Superior temporal gyrus (tissue), 1 donor: ENCODE data around the gene SORCS1.
A peak's percentile ranks its signal among the peaks of the same experiment; 100 is the strongest.

Source experiments
- DNase-seq: peaks from one replicate; pipeline ENCODE4 v3.0.0-alpha.2; 2016; ENCODE audit errors: extremely low spot score

Gene SORCS1

DNA sequence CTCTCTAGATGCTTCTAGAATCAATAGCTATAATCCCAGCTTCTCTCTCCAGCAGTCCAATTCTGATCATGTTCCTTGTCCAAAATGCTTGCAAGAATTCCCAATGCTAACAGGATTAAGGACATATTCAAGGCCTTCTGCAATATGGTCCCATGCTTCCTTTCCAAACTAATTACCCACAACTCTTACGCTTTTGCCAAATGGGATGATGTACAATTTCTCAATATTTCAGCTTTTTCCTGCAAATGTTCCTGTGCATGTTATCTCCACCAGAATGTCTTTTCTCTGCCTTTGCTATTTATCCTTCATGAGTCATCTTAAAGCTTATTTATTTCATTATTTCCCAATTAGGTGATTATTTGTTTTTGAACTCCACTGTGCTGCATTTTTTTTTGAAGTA, 556.4 kb downstream of the SORCS1 start:
- DNase-seq = no peak

DNA sequence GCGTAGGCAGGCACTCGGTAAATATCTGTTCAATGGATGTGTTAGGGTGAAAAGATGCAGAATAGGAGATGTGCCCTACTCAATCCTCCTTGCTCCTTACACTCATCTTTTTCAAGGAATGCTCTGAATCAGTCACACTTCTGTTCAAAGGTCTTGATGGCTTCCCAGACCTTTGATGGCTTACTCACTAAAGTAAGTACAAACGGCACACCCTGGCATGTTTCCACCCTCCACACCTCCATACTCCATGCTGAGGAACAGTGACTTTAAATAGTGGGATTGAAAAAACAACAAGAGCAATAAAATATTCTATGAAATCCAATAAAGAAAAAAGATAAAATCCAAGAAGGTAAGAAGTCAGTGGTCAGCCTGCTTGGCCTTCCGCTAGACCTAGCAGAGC, 569.2 kb downstream of the SORCS1 start:
- no peak for DNase-seq

DNA sequence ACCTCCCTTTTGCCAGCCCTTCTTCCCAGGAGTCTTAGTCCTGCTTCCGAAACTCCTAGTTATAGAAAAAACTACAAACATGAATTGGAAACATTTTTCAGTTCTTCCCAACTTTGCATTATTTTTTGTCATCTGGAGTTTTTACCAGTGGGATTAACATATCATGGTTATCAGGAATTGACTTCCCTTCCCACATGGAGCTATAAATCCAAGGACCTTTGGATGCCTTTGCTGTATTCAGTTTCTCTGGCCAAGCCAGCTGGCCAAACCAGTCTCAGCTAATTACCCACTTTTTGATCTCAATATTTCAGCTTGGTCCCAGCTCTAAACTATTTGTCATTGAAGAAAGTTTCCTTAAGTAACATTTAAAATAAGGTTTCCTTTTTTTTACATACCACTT, 570.6 kb downstream of the SORCS1 start:
- no peak for DNase-seq

DNA sequence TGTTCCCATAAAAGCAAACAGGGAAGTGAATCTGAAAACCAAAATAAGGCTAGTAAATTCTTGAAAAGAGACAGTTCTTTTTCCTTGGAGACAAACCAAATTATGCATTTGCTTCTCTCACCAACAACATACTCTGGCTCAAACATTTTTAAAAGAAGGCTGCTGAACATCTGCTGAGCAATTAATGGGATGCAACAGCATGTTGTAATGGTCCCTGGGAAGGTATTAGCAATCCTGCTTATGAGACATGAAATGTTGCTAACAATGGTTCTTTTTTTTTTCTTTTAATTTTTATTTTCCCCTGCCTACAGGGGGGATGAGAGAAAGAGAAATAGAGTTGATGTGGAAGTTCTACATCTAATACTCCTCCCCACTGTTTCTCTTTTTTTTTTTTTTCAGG, 572.1 kb downstream of the SORCS1 start:
- no peak for DNase-seq

DNA sequence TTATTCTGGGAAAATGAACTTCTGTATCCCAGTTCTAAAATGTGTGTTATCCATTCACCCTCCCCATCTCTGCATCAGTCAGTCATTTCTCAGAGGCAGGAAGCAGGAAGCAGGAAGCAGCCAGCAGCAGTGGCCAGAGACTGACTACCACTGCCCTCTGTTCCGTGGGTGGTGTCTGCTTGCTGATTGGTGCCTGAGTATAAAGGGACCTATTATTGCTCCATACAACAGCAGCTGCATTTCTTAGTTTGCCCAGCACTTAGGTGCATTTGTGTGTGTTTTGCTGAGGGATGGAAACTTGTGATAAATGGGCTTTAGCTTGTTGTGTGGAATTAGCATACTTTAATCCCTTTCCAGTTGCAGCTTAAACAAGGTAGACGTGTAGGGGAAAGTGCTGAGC, 582.2 kb downstream of the SORCS1 start:
- peak; percentile 85 for DNase-seq

DNA sequence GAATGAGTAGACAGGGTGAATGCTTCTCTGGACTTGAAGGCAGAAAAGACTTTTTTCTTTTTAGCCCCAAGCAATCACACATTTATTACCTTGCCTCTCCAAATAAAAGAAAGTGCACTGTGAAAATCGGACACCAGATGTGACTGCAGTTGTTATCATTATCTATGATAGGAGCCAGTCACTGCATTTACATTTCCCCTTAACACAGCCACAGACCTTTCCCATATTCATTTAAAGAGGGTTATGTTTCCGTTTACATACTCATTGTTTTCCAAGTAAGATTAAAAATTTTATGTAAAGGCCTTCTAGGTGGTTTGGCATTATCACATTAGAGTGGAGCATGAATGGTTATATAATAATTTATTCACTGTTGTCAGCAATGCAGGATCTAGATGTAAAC, 586.8 kb downstream of the SORCS1 start:
- DNase-seq = no peak

DNA sequence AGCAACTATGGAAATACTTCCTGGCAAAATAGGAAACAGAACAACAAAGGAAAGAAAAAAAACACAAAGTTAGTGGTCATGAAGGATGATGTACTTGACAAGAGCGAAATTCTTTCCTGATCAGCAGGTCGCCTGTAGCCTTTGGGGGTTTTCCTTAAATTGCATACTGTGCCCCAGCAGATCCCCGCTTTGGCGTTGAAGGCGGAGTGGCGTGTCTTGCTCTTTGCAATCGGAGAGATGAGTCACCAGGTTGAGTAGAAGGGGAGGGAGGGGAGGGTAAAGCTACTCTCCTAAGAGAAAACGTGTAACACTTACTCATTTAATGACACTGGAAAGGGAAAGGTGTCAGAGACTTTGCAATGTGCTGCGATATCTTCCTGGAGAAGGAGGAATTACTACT, 587.2 kb downstream of the SORCS1 start:
- DNase-seq = no peak

DNA sequence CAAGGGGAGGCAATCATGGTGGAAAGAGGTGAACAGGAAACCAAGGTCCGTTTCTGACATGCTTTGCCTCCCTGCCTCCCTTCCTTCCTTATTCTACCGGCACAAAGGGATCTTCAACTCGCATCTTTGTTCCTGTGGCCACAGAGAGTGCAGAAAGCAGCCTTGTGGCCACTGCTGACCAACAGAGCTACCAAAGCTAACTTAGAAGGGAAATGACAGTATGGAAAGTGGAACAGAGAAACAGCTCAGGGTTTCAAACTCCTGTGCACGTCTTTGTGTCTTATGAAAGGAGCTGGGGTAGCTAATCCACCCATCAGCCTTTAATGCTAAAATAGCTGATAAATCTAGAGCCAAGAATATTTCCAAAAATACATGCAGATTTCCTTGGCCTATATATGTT, 588.0 kb downstream of the SORCS1 start:
- no peak for DNase-seq

DNA sequence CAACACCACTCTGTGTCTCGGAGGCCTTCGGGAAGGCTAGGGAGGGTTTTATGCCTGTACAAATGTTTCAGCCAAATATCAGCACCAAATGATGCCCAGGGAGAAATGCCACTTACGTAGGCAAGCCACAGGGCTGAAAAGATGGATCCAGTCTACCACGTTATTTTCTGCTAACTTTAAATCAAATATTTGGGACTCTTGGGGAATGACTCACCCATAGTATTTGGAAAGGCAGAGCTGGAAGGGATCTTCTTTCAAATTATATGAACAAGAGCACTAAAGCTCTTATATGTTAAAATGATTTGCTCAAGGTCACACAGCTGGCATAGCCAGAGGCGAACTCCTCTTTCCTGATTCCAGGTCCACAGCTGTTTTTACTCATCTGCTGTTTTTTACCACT, 591.4 kb downstream of the SORCS1 start:
- DNase-seq = no peak

DNA sequence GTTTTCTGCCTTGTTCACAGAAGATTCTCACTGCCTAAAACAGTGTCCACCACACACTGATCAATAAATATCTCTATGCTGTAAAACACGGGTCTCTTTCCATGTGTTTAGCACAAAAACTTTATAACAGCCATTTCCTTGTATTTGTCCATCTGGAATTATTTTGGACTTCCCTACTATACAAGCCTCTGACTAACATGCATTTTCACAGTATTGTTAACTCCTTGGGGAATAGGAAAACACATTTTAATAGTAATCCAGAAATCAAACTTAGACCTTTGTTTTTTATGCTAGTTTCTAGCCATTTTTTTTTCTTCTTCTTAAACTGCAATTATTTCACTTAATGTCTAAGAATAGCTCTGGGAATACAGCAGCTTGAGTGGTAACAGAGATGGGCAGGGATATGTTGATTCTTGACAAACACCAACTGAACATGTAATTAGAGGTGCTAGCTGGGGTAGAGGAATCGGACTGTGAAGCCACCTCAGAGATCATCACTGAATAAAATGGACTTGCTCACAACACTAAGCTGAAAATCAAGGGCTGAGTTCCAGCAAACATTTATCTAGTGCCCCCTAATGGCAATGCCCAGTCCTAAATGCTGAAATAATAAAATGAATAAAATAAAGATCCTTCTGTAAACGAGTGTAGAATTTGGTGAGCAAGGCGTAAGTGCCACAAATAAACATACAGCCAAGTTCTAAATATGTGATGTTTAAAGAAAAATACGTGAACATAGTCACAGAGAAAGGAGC, 593.1 kb downstream of the SORCS1 start:
- DNase-seq = peak; percentile 89

DNA sequence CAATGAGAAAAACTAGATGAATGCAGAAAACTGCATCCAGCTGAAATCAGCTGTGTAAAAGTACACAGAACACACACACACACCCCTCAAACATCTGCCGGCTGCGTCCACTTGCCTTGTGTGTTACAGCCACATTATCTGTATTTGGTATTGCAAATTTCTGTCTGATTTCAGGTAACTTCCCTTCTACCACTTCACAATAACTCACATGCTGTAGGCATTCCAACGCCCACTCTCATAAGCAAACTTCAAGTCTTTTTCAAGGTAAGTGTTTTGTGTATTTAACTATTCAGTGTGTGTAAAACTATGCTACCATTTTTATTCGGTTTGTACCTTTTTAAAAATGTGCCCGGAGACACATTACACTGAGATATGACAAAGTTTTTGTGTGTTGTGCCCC, 594.2 kb downstream of the SORCS1 start:
- no peak for DNase-seq

DNA sequence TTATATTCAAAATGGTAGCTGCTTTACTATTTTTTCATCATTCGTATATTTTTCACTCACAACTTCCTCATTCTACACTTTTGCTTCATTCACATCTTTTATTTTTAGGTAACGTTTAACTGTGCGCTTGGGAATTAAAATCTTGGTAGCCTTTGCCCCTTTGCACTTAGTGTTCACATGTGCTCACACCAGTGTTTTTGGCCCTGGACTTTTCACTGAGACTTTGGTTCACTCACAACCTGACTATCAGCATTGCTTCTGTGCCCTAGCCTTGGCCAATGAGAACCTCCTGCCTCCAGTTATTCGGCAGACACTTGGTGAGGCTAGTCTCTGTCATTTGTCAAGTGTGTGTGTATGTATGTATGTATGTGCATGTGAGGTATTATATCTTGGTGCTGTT, 596.9 kb downstream of the SORCS1 start:
- DNase-seq = no peak

DNA sequence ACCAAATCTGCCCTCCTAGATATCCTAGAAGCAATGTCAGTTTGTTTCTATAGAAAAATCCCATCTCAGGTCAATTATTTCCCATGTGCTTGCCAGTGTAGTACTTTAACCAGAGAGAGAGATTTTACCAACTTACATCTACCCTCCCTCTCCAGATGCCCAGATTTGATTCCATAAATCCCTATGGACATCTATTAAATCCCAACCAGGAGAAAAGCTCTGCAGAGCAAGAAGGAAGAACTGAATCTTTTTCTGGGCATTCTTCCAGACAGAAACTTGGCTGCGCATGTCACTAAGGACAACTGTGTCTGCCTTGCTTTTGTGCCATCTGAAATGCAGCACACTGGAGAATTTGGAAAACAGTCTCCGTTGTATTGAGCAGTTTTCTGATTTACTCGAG, 597.6 kb downstream of the SORCS1 start:
- DNase-seq = peak; percentile 89

DNA sequence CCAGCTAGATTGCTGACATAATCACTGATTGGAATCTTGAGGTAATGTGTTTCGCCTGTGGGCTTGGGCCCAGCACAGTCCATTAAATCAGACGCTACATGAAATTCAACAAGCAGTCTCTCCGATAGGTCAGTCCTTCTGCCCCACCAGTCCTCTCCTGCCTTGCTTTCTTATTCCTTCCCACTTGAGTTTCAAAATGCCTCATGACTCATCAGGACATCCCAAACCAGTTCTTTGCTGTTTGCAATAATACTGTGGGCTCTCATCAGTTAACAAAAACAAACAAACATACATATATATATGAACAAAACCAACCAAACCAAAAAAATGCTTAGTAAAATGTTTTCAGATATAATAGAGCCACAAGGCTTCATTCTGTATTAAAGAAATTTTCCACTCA, 599.0 kb downstream of the SORCS1 start:
- DNase-seq = no peak

DNA sequence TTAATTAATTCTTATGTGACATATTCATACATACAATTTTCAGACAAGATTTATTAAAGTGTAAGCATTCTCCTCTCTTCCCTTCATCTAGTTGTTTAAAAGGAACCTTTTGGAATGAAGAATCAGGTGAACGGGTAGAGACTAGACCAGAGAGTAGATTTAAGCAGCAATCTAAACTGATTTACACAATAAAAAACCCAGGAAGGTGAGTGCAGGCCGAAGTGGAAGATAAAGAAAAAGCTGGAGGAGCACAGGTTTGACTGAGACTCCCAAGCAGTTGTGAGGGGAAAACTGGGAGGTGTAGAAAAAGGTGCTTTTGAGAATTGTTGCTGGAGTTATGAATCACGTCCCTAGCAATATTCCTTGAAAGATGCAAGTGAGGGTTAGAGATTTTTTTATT, 601.1 kb downstream of the SORCS1 start:
- no peak for DNase-seq

DNA sequence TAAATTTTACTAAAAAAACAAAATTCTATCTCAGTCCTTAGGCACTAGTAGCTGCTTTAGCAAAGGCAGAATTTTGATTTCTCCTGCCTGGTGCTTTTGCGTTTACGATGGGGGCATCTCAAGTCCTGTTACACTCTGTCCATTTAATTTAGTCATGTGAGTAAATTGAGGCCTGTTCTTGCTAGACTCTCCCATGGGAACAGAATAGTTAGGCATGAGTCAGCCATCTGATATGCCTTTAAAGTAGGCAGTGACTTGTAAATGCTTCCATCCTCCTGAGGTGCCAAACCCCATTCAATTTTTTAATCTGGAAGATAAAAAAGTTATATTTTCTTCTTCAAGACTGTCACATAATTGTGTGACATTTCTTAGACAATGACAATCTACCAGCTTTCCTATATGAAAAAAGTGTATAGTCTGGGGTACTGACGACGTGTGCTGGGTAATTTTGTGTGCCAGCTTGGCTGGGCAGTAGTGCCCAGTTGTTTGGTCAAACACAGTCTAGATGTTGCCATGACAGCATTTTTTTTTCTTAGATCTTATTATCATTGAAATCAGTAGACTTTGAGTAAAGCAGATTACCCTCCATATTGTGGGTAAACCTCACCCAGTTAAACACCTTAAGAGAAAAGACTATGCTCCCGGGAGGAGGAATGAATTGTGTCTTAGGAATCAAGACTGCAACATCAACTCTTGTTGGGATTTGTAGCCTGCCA, 603.4 kb downstream of the SORCS1 start:
- no peak for DNase-seq

DNA sequence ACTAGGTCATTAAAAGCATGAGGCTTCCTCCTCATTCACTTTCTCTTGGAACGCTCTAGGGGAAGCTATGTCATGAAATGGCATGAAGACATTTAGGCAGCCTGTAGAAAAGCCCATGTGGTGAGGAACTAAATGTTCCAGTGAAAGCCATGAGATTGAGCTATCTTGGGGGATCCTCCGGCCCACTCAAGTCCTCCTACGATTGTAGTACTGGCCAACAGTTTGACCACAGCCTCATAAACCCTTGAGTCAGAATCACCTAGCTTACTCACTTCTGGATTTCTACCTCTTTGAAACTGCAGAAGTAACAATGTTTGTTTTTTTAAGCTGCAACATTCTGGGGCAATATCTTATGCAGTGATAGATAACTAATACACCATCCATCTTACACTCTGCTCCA, 605.1 kb downstream of the SORCS1 start:
- no peak for DNase-seq

DNA sequence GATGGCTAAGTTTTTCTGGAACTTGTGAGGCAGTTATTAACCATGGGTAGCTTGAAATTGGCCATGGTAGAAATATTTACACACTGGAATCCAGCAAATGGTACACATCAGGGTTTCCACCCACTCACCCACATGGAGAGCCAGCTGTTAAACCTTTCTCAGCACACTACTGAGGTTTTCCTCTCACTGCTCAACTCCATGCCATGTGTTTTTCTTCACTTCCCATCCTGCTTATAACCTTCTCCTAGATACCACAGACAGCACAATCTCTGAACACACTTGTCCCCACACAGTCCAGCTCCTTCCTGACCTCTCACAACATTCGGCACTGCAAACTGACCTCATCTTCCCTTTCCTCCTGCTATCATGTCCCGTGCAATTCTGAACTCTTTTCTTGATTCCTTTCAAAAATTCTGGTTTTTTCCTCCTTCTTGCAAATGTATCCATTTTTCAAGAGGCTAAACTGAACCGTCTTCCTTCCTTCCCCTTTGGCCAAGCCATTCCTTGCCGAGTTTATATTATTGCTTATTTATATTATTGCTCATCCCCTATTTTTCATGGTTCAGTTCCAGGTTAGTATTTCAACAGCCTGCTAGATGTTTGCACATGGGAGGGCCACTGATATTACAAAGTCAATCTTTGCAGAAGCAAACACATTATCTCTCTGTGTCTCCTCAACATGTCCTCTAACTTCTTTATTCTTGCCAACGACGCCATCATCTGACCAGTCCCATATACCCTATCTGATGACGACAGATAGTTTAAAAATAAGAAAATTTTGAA, 606.4 kb downstream of the SORCS1 start:
- DNase-seq = no peak

DNA sequence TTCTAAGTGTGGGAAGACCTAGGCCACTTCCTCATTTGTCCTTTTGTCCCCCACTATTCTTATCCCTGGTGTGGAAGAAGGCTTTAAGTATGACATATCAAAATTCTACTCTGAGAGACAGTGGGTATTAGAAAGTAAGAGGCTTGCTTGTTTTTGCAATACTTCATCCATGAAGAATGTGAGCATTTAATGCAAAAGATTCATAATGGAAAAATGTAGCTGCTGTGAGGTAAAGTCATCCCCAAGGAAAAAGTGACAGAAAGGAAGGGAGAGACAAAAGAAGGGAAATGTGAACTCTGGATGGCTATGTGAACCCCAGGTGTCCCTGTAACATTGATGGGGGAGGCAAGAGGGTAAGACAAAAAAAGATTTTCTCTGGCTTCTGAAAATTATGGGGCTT, 607.5 kb downstream of the SORCS1 start:
- no peak for DNase-seq

DNA sequence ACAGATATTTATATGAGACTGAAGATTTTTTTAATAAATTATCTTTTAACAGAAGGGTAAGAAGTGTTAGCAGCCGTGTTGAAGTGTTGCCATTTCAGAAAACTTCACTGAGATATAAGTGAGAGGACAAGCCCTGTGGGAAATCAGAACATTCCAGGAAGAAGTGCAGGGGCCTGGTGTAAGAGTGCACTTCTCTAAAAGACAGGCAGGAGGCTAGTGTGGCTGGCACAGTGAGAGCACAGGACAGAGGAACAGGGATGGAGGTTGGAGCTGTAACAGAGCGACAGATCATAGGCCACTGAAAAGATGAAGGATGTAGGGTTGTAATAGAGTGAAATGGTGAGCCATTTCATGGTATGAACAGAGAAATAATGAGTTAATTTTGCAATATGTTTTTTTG, 608.9 kb downstream of the SORCS1 start:
- no peak for DNase-seq

DNA sequence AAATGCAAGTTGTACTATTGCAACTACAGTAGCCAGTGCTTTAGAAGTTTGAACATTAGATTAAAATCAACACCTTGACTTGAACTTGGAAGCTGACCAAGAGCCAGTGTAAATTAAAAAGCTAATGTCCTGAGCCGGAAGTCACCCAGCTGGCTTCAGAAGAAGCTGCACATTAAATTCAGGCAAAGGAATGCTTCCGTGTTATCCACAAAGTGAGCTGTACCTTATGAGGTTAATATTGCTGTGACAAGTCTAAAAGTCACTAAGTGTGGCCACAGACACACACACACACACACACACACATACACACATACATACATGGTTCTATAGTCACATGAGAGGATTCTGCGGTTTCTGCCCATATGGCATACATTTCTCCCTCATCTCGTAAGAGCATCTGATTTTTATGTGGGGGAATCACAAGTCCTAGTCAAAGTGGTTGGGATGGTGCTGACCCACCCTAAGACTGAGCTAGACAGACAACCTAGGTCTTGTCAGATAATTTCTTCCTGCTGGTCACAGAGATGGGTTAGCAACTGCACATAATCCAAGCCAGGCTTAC, 612.9 kb downstream of the SORCS1 start:
- DNase-seq = no peak

DNA sequence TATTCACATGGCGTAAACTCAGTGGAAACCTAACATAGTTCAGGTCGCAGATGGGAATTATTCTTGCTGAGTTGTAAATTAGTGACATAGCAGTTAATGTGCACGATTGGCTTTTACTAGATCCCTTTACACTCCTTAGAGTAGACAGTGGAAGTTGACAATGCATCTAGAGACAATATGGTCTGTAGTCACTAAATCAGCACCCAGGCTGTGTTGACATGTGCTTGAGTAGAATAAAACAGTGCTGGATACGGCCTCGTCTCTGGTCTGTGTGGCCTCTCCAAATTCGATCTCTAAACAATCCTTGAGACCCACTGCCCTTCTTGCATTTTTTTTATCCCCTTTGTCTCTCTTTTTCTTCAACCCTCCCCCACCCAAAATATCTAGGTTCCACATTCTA, 615.7 kb downstream of the SORCS1 start:
- no peak for DNase-seq
